GM23248 (cell line): ENCODE data around the gene GDF10.

Source experiments
- EZH2 ChIP-seq: fragments of 200-600 bp; sonication (generic); IDR thresholded peaks from 2 replicates; pipeline ENCODE4 v1.6.1; 2018; ENCODE audit warnings: antibody characterized with exemption, mild to moderate bottlenecking; ENCODE audit not compliant: insufficient read depth, poor library complexity, severe bottlenecking
- EZH2phosphoT487 ChIP-seq: fragments of 200-600 bp; sonication (generic); IDR thresholded peaks from 2 replicates; pipeline ENCODE4 v1.6.1; 2018; ENCODE audit warnings: antibody characterized with exemption, moderate library complexity, mild to moderate bottlenecking, low read depth; ENCODE audit not compliant: insufficient read depth

GRCh38 chr10:47287805-47288204, 12.2 kb upstream of the GDF10 start:
- no peak for TF ChIP-seq EZH2
- no peak for TF ChIP-seq EZH2phosphoT487
